H1 (cell line): ENCODE measurements around the gene SLC35B2. TPM values are rescaled to one million over a fixed set of nuclear protein-coding genes. Genes with fewer than 3 reads are reported as not detected.

ENCODE experiments used
- ASH2L ChIP-seq: fragments of 200-600, 300-600 bp; sonication (generic); IDR thresholded peaks from one replicate; pipeline ENCODE4 v1.7.1; 2017; ENCODE audit warnings: low read length
- CHD7 ChIP-seq: fragments of 300-600 bp; sonication (generic); IDR thresholded peaks from 2 replicates; pipeline ENCODE4 v1.7.1; 2012; ENCODE audit warnings: low read length, moderate library complexity, mild to moderate bottlenecking, inconsistent platforms; ENCODE audit not compliant: insufficient replicate concordance
- POLR2A ChIP-seq, 2 experiments: IDR thresholded peaks; 1 replicate in 1 of 2; 2 replicates in 1 of 2; pipeline ENCODE4 v1.6.1; 2011; ENCODE audit warnings: low read depth in 2 of 2, low read length in 2 of 2, mild to moderate bottlenecking in 2 of 2; ENCODE audit errors: control extremely low read depth in 1 of 2
- POLR2AphosphoS5 ChIP-seq: IDR thresholded peaks from 2 replicates; pipeline ENCODE4 v1.6.1; 2011; ENCODE audit warnings: low read depth, low read length
- SIN3A ChIP-seq, 2 experiments: IDR thresholded peaks in 1 of 2; conservative IDR thresholded peaks in 1 of 2; 2 replicates each; pipeline ENCODE4 v1.6.1; 2011 to 2012; ENCODE audit warnings: low read length in 2 of 2, improper control_type of control experiment in 1 of 2, low read depth in 1 of 2, mild to moderate bottlenecking in 1 of 2
- SP4 ChIP-seq: IDR thresholded peaks from 2 replicates; pipeline ENCODE4 v1.6.1; 2012; ENCODE audit warnings: low read length, inconsistent platforms
- TAF1 ChIP-seq: IDR thresholded peaks from 2 replicates; pipeline ENCODE4 v1.6.1; 2011; ENCODE audit warnings: mild to moderate bottlenecking, low read depth, low read length
- polyA plus RNA-seq, 7 experiments: library from polyadenylated mRNA; depleted of rRNA in 3 of 7; stranded (reverse) in 5 of 7; unstranded in 2 of 7; fragments of >200 nt in 5 of 7; fragments of 200-250 nt in 2 of 7; gene quantifications; 1 replicate in 5 of 7; 2 replicates in 1 of 7; 4 replicates in 1 of 7; pipeline versions ENCODE4 v1.2.1 to v1.2.3, GENCODE V29; 2011 to 2013; ENCODE audit warnings: missing spikeins in 2 of 7, mixed read lengths in 2 of 7
- total RNA-seq: library from RNA; stranded (reverse); fragmentation: NEBNext Ultra II Directional; extraction: Animal tissue kit (Norgen Biotek cat#: 25700); gene quantifications from 2 replicates; pipeline ENCODE4 v1.2.1, GENCODE V29; 2021

The SLC35B2 gene
- total and polyA plus RNA-seq, 2 of the 8 experiments (the other 6 are each of a cell fraction or from before 2014, with no cell fraction given): 29.5 to 65.0 TPM

- TF ChIP-seq TAF1 (0 out of 2 replicates have a peak, but pooled peaks have one; percentile 4), POLR2A (IDR thresholded peaks at IDR 0.05; ENCODE audit: control extremely low read depth in 1 of 2, low read depth in 2 of 2, low read length in 2 of 2) (peak in 1 of 2 experiments; percentile 95; a peak in 2 of 3 replicates), SIN3A (conservative IDR thresholded peaks at IDR 0.05 in 1 of 2, IDR thresholded peaks at IDR 0.05 in 1 of 2; ENCODE audit: low read depth in 1 of 2, low read length in 2 of 2) (peak in 1 of 2 experiments; percentile 59; a peak in 1 of 4 replicates), POLR2AphosphoS5 (peak; percentile 90), CHD7 (no peak), ASH2L (no peak), SP4 (0 out of 2 replicates have a peak, but pooled peaks have one; percentile 14)
Observed at GRCh38 chr6:44254191-44255104, 2.9 kb downstream of the SLC35B2 start (continued).
